HG02763 (cell line): ENCODE data around the gene GPSM3.

ENCODE experiments used
- ATAC-seq: cut with Tn5 transposase; IDR thresholded peaks from one replicate; pipeline ENCODE4 v1.9.1; 2021; ENCODE audit warnings: mild to moderate bottlenecking, moderate library complexity; ENCODE audit not compliant: unreplicated experiment

Gene GPSM3

DNA sequence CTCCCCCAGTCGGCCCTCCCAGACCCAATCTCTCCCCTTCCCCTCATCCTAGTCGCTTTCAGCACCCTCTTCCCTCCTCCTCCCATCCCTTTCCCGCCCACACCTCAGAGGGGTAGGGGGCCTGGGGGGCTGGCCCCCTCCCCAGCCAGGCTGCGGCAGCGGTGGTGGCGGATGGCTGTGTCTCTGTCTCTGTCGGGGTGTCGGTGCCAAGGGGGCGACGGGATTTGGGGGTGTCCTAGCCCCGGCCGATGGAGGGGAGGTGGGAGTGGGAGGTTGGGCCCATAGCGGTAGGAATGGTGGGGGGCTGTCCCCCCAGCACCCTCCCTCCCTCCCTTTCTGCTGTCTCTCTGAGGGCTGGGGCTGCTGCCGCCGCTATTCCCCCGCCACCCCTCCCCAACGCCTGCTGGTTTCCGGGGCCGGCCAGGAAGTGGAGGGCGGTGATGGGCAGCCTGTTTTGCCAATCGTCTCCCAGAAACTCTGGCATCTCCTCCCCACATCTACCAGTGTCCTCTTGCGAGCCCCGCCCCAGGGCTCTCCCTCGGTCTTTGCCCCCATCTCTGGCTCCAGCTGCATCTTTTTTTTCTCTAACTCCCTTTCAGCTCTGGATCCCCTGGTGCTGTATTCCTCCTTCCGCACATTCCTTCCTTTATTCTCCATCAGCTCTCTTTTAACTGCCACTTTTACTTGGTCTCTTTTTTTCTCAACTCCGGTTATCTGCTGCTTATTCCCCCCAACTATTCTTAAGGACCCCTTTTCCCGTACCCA is 16.6 kb downstream of the GPSM3 start, which contains the start of gene AGPAT1:
TSS of gene AGPAT1 (minus strand) at position 374 of the 765 bp plus-strand sequence. CDS start 4,588 bp downstream, outside the sequence.
- peak; percentile 37 for ATAC-seq

DNA sequence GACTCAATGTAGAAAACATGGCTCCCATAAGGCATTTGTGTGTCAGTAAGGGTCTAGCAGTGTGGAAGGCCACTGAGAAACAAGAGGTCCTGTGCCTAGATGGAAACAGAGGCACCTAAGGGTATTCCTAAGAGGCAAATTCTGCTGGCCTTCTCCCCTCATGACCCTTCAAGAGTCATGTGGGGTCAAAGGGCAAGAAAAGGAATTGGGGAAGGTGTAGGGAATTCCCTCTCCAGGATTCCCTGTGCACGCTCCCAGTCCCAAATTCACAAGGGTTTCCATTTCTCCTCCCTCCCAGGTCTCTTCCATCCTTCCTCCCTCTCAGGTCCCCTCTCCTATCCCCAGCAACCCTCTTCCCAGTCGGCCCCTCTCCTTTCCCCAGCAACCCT is 17.1 kb downstream of the GPSM3 start:
- no peak for ATAC-seq

- no peak for ATAC-seq
These were observed 18.0 kb downstream of the GPSM3 start for GRCh38 chr6:32174416-32174815.

DNA sequence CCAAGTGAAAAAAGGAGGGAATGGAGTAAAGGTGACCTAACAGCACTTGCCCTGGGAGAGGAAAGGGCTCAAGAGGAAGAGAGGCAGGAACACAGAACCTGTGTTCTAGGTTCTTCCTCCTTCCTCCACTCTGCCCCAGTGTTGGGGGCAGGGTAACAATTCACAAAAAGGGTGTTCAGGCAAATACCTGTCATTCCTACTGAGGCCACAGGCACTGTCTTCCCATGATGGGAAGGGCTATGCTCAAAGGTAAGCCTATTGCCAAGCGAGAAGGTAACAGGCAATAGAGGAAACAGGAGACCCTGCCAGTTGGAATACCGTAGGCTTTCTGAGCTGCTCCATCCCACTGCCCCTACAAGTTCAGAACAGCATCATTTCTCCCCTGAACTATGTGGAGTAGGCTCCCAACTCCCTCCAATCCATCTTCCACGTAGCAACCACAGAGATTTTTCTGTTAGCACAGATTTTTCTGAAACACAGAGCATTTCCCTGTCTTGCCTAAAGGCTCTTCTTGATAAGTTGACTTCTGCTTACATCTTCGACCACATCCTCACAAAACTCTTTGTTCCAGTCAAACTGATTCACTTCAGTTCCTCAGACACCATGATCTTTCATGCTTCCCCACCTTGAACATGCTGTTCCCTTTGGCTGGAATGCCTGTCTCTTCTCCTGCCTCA is 19.3 kb downstream of the GPSM3 start:
- no peak for ATAC-seq

DNA sequence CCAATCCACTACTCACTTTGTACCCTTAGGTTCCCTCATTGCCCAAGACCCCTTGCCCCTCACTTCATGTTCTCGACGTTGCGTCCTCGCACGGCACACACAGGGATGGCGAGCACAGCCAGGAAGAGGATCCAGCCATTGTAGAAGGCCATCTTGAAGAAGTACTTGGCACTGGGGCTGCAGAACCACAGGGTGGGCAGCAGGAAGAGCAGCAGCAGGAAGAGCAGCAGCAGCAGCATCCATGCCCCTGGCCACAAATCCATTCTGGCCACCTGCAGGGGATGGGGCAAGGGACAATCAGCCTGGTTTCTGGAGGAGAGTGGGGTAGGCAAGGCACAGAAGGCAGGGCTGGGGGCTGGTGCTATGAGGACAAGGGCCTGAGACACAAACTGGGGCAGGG is 21.2 kb downstream of the GPSM3 start:
- ATAC-seq: no peak

DNA sequence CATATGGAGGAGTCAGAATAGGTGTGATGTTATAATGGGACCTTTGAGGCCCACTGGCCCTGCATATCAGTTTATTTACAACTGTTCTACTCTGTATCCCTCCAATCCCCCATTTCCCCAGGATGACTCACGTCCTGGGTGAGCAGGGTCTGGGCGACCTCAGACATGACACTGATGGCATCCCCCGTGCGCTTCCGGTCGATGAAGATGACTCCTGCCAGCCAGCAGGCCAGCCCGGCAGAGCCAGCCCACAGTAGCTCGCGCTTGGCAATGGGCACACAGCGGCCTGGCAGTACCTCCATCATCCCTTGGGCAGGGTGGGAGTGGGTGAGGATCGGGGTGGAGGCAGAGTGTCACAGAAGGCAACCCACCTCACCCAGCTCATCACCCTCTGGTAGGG is 22.1 kb downstream of the GPSM3 start:
- no peak for ATAC-seq

DNA sequence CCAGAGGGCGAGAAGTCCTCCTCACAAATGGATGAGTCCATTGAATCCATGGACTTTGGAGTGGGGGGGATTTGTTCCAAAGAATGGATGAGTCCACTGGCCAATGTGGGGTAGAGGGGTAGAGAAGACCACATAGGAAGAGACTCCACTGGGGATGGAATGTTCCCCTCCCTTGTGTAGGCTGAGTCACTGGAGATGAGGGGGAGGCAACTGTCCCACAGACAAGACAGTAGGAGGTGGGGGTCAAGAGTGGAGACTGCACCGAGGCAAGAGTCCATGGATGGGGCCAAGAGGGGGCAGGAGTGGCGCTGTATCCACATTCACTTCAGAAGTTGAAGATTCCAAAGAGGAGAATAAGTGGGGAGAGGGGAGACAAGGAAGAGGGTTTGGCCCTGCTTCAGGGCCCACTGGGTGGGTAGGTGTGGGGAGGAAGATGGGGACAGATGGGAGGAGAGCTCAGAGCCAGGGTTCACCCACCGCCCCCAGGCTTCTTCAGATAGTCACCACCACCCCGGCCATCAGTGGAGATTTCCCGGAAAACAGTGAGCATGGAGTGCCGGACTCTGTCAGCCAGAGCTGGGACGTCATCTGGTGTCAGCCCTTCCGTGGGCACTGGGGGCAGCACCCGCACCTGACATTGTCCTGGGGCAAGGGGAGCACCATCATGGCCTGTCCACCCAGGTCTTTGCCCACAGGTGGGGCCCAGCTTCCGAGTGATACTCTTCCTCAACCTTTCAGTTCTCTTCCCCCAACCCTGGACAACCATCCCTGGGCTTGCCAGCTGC is 23.4 kb downstream of the GPSM3 start:
- ATAC-seq: no peak

DNA sequence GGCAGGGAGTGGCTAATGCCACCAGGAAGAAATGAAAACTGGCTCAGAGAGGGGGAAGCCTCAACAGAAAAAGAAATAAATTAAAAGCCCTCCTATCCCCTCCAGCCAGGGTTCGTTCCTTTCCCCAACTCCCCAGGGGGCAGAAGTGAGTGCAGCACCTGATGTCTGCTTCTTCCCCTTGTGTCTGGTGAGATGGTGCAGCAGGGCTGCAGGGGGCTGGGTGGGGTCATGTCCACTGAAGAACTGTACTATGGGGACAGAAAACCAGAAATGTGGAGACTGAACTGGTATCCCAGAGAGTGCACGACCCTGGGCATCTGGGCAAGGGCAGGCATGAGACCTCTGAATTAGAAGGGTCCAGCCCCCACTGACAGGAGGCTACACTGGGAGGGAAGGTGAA is 24.1 kb downstream of the GPSM3 start:
- no peak for ATAC-seq

DNA sequence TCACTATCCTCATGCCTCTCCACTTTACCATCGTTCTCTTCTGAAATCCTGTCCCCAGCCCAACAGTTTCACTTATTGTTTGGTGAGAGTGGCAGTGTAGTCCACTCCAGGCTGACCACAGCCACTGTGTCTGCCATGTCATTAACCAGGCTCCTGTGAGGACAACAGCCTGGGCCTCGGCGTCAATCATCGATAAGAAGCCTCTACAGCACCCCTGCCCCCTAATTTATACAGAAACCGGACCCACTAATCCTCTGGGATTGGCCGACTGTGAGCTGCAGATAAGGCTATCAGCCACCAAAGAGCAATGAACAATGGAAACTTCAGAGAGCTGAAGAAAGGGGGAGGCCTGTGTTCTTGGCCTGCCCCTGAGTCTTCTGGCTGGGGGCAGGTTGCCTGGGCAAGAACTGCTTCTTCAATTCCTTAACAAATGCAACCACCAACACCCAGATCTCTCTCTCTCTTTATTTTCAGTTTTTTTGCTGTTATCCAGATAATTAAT is 24.6 kb downstream of the GPSM3 start:
- no peak for ATAC-seq

GRCh38 chr6:32167154-32167760 is 25.2 kb downstream of the GPSM3 start:
- ATAC-seq: no peak

DNA sequence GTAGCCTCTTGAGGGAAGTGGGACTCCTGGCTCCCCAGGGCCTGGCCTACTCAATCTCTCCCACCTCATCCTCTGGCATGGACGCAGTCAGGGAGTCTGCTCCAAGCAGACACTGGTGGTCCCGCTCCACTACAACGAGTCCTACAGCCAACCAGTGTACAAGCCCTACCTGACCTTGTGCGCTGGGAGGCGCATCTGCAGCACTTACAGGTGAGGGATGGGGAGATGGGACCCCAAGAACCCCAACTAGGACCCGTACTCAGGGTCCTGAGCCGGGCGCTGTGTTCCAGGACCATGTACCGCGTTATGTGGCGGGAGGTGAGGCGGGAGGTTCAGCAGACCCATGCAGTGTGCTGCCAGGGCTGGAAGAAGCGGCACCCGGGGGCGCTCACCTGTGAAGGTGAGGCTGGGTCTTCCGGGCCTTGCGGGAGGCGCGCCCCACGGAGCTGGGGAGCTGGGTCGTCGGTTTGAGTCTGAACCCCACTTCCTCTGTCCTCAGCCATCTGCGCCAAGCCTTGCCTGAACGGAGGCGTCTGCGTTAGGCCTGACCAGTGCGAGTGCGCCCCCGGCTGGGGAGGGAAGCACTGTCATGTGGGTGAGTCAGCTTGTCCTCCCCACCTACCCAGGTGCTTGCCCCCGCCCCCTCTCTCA is 25.9 kb downstream of the GPSM3 start:
- ATAC-seq: no peak

- ATAC-seq: no peak
These were observed 28.1 kb downstream of the GPSM3 start, which contains the start of gene EGFL8 for GRCh38 chr6:32164295-32164694. TSS of gene EGFL8 (plus strand) at chr6:32164595. CDS start at chr6:32166166, 1,571 bp downstream.

GRCh38 chr6:32163559-32164258 is 28.7 kb downstream of the GPSM3 start:
- ATAC-seq: no peak

- ATAC-seq: no peak
These were observed 34.4 kb downstream of the GPSM3 start for GRCh38 chr6:32158052-32158451.

DNA sequence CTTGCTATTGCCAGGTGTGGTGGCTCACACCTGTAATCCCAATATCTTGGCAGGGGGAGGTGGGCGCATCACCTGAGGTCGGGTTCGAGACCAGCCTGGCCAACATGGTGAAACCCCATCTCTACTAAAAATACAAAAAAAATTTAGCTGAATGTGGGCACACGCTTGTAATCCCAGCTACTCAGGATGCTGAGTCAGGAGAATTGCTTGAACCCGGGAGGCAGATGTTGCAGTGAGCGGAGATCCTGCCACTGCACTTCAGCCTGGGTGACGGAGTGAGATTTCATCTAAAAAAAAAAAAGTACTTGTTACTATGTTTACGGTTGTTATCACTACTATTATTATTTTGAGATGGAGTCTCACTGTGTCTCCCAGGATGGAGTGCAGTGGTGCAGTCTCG is 35.6 kb downstream of the GPSM3 start:
- ATAC-seq: no peak

GRCh38 chr6:32154514-32155161 is 37.8 kb downstream of the GPSM3 start:
- peak; percentile 56 for ATAC-seq

DNA sequence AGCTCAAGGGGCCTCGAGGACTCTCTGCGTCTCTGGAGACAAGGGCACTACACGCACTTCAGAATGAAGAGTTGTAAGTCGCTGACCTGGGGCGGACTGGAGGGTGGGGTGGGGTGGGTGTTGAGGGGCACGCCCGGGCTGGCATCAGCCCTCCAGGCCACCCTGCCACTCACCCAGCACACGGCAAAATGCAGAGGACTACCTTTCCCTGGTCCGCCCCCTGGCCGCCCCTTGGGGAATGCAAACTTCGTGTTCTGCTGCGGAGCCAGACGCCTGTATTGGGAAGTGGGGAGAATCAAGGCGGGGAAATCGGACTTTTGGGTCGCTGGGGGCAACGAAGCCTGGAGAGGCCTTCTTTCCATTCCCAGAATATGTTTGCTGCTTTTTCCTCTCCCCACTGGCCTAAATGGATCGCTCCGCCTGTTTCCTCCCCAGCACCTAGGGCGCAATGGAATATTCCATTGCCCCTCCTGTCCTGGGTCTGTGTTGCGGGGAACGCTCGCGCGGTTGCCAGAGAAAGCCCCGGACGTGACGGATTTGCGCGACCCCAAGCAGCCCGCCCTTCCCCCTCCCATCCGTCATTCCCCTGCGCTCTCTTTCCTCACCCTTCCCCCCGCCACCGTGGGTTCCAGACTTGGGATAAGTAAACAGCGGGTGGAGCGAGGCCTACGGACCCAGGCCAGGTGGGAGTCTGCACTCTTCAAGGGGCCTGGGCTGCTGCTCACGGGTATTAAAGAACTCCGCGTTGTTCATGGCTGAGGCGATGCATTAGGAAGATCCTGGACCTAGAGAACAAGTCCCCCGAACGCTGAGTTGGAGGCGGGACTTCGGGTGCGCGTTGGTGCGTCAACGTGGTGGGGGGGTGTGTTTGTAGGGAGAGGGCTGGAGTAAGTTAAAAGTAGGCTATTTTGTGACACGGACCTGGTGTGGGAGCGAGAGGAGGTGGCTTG is 38.6 kb downstream of the GPSM3 start, which contains the start of gene PPT2:
TSS of gene PPT2 (plus strand) at position 578 of the 950 bp plus-strand sequence. CDS start 454 bp downstream, outside the sequence.
- peak; percentile 23 for ATAC-seq
